GM19025 (cell line): Measurements from ENCODE around the gene NDUFAF8.

ENCODE experiments used
- ATAC-seq: cut with Tn5 transposase; IDR thresholded peaks from one replicate; pipeline ENCODE4 v1.9.1; 2021; ENCODE audit warnings: mild to moderate bottlenecking, low read depth, moderate library complexity; ENCODE audit not compliant: unreplicated experiment

NDUFAF8 gene

DNA sequence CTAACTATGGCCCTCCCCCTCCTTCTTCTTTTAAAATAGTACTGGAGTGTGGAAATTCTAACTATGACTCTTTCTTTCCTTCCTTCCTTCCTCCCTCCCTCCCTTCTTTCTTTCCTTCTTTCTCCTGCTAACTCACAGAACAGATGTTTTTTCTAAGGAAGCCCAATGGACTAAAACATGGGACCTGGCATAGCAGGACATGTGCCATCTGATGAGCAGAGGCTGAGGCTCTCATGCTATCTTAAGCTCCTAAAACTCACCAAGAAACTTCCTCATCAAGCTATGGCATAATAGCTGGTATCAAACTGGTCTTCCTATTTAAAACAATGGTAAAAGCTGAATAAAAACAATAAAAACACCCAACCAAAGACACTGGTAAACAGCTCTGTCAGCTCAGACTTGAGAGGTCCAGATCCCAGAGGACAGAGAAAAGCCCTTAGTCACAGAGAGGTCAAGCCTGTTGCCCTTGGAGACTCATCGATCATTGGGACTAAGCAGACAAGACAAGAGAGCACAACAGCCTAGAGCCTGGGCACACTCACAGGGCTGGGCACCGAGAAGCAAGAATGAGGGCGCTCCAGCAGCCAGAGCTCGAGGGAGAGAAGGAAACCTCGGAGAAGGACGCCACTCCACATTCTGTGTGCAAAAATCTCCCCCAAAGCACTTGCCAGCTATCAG, 28.4 kb downstream of the NDUFAF8 start:
- no peak for ATAC-seq

DNA sequence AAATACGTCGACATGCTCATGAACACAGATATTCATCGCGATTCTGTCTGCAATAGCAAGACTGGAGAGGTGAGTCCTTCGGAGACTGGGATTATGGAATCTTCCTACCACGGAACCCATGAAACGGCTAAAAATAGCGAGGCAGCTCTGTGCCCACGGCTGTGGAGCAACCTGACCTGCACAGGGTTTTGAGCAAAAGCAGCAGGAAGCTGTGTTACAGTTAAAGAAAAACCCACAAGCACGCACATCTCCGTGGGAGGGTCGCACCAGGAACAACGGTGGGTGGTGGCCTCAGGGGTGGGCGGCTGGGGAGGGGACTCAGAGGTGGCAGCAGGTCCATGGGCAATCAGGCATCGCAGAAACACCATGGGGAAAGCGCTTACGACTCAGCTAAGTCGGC, 31.2 kb downstream of the NDUFAF8 start:
- ATAC-seq: no peak

DNA sequence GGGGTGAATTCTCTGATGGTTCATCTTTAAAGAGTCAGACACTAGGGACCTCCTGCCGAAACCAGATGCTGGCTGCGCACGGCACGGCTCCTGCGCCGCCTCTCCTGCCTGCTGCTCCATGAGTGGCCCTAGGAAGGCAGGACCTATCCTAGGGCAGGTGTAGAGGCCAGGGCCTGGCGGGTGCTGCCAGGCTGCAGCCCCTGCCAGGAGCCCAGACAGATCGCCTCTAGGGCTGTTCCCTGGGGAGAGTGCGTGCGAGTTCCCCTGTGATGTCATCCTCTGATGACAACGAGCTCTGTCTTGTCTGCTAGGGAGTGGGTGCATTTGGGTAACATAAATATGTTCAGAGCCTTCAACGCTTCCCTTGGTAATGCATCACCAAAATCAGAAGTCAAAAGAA, 32.1 kb downstream of the NDUFAF8 start:
- ATAC-seq: no peak

DNA sequence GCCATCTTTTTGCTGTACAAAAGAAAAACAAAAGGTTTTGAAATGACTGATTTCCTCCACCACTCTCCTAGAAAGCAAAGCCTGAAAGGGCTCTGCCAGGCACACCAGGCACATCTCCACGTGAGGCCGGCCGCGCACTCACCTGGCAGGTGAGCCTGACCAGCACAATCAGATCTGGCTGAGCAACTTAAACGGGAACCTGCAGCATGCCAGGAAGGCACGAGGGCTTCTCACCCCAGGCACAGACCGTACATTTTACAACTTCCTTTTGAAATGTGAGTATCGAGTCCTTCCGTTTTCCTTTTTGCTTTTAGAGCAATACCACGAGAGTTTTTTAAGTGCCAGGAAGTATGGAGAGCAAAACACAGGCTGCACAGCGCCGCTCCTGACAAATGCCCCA, 33.5 kb downstream of the NDUFAF8 start:
- ATAC-seq: no peak

DNA sequence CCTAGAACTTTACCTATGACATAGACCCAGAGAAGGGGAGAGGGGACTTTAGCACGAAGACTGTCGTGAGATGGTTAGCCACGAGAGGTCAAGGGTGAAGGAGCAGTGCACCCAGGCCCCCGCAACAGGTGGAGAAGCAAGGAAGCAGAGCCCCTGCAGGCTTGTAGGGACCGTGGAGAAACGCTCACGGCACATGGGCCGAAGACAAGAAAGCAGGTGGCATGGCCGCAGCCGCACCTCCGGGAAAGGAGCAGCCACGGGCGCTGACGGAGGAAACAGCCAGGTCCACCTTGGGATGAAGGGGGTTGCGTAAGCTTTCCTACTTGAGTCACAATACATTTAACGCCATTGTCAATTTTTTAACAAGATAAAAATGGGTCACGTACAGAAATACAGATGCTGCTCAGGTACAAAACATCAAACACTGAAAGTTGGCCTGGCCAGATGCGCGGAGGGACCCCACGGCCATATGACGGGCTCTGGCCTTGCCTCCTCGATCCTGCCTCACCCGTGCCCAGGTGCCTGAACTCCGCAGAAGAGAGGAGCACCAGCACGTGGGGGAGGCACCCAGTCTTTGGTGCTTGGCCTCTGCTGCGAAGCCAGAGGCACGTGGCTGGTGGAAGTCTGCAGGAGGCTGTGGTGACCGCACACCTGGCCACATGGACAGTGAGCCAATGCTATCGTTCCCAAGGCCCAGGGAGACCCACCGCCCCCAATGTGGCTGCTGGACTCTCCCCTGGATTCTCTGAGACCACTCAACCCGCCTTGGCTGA, 34.8 kb downstream of the NDUFAF8 start:
- ATAC-seq: no peak

DNA sequence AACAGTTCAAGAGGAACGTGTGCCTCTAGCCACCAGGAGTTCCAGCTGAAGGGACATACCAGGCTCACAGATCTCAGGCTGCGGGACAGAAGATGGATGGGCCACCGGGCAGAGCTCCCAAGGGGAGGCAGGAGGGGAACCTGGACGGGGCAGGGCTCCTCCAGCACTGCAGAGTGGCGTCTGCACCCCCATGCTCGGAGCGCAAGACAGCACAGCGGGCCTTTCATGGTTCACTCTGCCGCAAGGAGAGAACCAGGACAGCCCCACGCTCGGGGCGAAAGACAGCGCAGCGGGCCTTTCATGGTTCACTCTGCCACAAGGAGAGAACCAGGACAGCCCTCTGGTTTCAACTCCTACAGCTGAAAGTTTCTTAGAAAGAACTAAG, 35.3 kb downstream of the NDUFAF8 start:
- no peak for ATAC-seq

DNA sequence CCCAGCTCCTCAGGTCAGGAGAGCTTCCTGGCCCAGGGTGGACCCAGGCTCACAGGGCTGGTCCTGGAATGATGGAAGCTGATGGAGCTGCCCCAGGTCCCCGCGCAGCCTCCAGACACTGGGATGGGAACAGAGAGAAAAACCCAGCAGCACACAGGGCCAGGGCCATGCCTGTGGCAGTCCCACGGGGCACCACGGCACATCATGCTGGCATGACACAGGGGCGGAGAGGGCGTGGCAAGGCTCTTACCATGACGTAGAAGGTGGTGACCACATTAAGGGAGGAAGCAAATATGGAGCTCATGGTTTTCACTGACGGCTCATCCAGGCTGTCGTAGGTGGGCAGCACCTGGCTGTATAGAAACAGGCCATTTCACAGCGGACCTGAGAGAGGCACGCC, 37.7 kb downstream of the NDUFAF8 start:
- no peak for ATAC-seq

DNA sequence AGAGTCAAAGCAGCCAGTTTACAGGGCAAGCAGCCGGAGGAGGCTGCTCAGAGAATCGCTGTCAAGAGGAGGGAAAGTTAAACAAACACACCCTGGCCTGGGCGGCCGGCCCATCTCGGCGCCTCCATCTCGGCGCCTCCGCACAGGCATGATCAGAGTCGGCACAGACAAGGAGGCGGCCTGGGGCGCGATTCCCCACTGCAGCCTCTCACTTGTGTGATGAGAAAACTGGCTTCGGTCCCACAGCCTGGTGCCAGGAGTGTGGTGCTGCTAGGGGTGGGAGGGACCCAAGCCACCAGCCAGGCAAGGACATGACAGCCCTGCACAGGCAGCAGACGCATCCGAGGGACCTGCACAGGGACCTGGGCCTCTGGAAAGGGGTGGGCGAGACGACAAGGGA, 38.3 kb downstream of the NDUFAF8 start:
- no peak for ATAC-seq

DNA sequence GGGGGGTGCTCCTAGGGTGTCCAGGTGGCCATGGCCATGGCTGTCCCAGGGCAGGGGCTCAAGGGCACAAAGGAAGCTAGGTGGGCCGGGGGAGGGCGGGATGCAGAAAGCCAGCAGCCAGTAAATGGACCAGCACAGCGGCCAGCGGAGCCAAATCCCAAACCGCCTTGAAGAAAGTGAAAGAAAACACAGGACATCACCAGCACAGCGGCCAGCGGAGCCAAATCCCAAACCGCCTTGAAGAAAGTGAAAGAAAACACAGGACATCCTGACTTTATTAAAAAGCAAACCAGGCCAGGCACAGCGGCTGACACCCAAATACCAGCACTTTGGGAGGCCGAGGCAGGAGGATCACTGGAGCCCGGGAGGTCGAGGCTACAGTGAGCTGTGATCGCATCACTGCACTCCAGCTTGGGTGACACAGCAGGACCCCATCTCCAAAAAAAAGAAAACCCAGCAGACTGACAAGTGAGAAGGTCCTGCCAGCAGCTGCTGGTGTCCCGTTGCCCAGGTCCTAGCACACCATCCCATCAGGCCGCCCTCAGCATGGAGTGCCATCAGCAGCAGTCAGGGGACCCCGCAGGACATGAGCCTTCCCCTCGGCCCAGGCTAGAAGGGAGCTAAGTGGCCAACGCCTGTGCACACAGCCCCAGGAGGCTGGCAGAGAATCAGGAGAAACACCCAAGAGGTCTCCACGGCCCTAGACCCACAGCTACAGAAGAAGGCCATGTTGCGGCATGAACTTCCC, 39.0 kb downstream of the NDUFAF8 start:
- ATAC-seq: no peak

DNA sequence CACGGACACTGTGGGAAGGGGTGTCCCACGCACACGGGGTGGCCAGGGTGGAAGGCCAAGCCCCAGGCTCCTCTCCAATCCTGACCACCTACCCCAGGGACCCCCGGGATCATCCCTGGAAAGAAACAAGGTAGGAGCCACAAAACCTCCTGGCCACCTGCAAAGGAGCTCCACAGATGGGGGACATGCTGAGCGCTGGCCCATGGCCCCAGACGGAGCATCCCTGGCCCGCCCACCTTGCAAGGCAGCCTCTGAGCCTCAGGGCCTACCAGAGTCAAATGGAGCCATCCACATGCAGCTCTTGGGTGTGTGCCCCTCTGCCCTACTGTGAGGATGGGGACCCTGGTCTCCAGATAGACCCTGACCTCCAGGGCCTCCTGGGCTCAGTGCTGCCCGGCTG, 39.7 kb downstream of the NDUFAF8 start:
- ATAC-seq: no peak

DNA sequence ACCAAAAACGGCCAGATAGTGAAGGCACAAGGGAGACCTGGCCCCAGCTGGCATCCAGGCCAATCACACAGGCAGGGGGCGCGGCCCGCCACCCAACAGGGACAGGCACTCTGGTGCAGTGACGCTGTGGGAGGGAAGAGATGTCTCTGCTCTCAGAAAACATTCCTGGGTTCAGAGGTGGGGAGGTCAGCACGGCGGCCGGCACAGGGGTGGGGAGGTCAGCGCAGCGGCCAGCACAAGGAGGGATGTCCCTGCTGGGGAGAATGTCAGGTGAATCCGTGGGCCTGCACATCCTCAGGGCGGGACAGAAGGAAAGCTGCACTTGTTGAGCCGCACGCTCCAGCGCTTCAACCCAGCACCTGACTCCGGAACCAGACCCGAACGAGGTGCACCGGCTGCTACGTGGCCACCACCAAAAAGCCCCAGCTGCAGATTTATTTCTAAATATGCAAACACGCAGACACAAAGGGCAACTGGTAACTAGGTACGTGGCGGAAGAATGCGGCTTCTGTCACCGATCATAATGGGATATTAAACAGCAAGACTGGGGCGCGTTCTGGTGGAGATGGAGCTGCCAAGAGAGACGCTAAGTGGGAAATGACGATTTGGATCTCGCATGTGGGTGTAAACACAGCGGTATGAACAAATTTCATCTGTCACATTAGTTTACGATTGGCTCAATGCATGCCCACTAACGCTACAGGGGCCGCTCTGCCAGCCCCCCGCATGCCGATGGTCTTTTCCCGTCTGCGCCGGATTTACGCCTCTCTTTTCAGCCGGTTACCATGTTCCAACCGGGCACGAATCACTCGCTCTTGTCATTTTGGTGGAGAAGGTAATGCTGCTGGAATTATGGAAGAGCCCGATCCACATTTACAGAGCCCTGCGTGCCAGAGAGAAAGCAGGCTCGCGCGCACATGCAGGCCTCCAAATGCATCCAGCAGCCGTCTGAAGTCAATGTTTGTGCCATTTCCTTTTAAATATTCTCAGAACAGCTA, 40.5 kb downstream of the NDUFAF8 start:
- no peak for ATAC-seq

DNA sequence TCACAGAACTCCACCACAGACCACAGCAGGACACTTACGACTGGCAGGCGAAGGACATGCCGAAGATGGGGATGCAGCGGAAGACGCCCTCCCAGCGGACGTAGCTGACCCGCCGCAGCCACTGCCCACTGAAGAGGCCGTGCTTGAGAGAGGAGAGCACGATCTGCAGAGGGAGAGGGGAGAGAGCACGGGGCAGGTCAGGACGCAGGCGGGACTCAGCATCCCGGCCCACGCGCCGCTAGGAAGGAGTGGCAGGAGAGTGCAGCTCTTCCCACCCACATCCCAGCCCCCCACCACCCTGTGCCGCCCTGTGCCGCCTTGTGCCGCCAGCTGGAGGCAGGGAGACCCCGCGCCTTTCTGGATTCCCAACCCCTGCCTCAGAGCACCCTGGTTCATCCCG, 41.5 kb downstream of the NDUFAF8 start:
- ATAC-seq: no peak

DNA sequence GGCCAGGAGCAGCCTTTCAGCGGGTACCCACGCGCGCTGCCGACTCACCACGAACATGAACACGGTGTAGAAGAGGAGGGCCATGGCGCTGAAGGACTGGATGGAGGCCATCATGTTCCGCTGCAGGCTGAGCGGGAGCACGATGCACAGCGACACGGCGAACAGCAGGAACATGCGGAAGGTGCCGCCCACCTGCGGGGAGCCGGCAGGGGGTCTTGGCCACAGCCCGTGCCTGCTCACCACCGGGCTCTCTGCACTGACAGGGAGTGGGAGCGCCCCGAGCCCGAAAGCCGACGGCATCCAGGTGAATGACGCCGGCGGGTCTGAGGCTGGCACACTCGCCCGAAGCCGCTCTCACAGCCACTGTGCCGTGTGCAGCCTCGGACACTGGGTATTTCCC, 43.0 kb downstream of the NDUFAF8 start:
- no peak for ATAC-seq

DNA sequence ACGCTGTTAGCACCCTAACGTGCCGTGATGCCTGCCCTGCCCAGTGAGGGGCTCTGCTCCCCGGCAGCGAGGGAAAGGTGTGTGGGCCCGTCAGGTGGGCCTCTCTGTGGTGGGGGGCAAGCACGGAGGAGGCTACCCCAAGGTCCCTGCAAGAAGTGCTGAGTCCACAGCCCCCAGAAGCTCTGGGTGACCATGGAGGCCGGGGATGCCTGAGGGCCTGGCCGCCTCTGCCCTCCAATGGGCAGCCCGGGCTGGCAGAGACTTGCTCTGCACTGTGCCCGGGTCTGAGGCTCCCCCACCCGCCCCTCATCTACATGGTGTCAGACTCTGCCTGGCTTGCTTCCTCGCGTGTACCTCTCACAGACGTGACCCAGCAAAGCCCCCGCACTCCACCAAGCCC, 43.8 kb downstream of the NDUFAF8 start:
- ATAC-seq: no peak

DNA sequence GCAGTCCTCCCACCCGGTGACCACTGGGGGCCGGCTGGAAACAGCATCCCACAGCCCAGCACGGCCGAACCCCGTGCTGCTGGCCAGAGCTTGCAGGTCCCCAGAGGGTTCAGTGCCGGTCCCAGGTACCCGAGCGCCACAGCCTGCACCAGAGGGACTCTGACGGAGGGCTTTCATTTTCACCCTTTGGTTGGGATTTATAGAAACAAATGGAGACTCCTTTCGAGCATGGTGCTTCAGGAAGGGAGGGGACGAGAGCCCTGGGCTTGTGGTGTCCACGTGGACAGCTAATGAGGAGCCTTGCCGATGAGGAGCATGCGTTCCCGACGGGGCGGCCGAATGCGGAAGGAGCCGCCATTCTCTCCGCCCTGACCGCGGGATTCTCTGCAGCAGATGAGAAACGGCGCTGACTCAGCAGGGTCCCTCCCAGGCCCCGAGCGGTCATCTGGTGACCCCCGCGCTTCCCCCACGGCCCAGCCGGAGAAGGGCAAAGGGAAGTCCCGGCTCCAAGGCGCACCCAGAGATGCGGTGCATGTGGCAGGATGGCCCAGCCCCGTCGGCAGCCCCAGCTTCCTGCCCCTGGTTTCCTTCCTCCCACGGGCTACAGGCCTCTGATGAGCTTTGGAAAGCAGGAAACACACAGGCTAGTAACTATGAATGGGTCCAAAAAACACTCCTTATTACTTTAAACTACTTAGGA, 46.2 kb downstream of the NDUFAF8 start:
- ATAC-seq: no peak

DNA sequence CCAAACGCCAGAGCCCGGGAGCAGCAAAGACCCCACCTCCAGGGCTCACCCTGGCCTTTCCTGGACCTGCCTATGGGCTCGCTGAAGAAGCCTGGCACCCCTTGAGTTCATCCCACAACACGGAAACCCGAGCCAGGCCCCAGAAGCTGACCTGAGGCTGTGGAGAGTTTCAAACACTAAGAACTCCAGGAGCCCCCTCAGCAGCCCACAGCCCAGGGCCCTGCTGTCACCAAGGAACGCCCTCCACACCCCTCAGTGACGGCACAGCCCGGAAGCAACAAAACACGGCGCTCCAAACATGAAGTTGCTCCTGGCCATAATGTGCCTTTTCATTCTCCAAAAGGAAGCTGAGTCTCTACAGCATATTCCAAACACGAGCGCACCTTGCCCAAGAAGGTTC, 46.8 kb downstream of the NDUFAF8 start:
- no peak for ATAC-seq

DNA sequence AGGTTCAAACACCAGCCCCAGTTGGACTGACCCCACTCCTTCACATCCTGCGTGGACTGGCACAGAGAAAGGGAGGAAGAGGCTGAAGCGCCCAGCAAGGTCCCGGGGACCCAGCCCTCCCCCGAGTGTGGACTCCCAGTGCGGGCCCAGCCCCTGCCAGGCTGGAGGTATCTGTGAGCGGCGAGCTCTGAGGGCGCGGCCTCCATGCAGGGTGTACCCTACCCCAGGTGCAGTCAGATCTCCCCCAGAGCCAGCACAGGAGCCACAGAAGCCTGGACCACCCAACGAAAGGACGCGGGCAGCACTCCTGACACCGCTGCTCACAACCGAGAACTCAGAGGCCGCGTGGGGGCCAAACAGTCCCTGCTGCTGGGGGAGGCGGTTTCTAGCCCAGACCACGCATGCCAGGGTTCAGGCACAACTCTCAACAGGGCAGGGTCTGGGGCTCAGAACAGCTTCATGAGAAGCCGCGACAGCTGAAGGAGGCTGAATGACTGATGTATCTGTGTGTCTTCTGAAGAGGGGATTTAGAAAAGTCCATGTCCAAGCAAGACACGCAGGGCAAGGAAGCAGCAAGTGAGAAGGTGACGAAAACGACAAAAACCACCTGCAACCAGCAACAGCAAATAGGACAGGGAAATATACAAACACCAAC, 47.5 kb downstream of the NDUFAF8 start:
- ATAC-seq: no peak

DNA sequence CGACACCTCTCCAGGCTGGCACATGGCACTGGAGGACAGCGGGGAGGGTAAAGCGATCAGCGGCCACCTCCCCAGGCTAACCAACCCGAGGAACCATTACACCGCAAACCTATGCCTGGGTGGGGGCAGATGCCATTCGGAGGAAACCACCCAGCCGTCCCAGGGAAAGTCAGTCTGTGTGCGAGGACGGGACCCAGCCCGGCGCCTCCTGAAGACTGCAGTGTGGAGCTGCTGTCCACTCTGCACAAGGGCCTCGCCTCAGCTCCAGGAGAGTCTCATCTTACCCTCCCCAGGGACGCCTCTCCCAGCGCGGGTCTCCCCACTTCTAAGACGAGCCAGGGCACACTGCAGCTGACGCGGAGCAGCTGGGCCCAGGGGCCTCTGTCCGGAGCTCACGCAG, 48.0 kb downstream of the NDUFAF8 start:
- no peak for ATAC-seq

DNA sequence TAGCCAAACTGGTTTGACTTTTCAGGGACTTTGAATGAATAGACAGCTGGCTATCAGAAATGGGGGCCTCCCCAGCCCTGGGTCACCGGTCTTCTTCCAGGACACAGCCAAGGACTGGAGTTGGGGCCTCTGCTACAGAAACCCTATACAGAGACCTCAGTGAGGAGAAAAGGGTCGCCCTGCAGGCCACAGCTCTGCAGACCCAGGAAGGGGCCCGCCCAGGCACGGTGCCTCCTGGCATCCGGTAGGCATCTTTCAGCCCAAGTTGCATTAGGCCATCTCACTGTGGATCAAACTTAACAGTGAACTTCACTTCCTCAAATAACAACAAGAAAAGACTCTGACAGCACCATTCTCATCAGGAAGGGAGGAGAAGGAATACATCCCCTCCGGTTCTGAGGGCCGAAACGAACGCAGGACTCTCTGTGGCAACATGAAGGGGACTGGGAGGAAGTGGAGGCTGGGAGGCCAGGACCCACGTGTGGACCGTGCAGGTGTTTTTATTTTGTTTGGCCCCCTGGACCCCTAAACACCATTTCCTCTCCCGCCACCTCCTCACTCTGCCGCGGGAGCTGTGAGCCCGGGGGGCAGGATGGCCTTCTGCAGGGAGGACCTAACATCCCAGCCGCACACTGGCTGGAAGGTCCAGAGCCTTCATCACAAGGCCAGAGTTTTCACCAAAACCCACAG, 48.8 kb downstream of the NDUFAF8 start:
- ATAC-seq: no peak
